Measurements from ENCODE around the gene NCOA7.
A peak's percentile ranks its signal among the peaks of the same experiment; 100 is the strongest.
"Not testable (repeated sequence)": the region's sequence is repeated elsewhere in the genome, so short reads cannot be mapped to it uniquely, and the experiment has no call there.

Gene NCOA7

GRCh38 chr6:125769147-125769783, 21.5 kb upstream of the NCOA7 start:
- no peak for DNase-seq (ENCODE audit: low read depth)
- no peak overlapping the region for H3K4me3 ChIP-seq (ENCODE audit: low read length)
- TF ChIP-seq CTCF (conservative IDR thresholded peaks at IDR 0.05; ENCODE audit: low read length), result no peak

GRCh38 chr6:125773387-125774341, 17.1 kb upstream of the NCOA7 start:
- DNase-seq (ENCODE audit: low read depth), result peak; percentile 66
- no peak for TF ChIP-seq CTCF (conservative IDR thresholded peaks at IDR 0.05; ENCODE audit: low read length)
- no peak overlapping the region for H3K4me3 ChIP-seq (ENCODE audit: low read length)

DNA sequence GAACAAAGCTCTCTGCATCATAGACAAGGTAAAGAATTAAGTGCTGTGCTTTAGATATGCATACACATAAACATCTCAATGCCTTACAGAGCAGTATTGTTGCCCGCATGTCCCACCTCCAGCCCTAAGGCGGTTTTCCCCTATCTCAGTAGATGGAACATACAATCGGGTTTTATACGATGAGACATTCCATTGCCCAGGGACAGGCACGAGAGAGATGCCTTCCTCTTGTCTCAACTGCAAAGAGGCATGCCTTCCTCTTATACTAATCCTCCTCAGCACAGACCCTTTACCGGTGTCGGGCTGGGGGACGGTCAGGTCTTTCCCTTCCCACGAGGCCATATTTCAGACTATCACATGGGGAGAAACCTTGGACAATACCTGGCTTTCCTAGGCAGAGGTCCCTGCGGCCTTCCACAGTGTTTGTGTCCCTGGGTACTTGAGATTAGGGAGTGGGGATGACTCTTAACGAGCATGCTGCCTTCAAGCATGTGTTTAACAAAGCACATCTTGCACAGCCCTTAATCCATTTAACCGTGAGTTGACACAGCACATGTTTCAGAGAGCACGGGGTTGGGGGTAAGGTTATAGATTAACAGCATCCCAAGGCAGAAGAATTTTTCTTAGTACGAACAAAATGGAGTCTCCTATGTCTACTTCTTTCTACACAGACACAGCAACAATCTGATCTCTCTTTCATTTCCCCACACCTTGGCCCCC, 14.5 kb upstream of the NCOA7 start:
- not testable (repeated sequence) for DNase-seq (ENCODE audit: low read depth); H3K4me3 ChIP-seq (ENCODE audit: low read length)

- H3K4me3 ChIP-seq (ENCODE audit: low read length), result peak overlapping the region; percentile 79
- TF ChIP-seq CTCF (conservative IDR thresholded peaks at IDR 0.05; ENCODE audit: low read length), result peak; percentile 48
- peak; percentile 91 for DNase-seq (ENCODE audit: low read depth)
Measured at GRCh38 chr6:125779924-125780539, 10.7 kb upstream of the NCOA7 start.

- TF ChIP-seq CTCF (conservative IDR thresholded peaks at IDR 0.05; ENCODE audit: low read length), result no peak
- peak overlapping the region; percentile 79 for H3K4me3 ChIP-seq (ENCODE audit: low read length)
- DNase-seq (ENCODE audit: low read depth), result peak; percentile 83
Measured at GRCh38 chr6:125780540-125781313, 10.0 kb upstream of the NCOA7 start.

DNA sequence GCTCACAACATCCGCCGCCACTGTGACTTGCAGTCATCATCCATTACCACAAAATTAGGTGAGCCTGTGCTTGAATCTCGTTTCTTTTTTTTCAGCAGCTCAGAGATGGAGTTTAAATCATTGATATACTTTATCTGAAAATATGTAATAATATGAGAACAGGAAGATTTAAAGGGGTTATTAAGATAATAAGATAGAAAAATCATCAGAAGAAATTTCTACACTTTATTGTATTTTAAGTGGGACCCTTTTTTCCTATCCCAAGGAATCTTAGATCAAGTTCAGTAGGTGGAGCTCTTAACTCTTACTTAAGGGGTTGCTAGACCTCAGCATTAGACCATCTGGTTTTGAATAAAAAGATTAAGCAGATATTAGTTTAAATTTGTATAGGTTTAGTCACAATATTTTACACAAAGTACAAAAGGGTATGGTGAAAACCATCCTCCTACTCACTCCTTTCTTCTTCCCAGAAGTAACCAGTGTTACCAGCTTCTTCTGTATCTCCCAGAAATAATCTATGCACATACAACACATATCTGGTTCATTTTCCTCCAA, 9.4 kb upstream of the NCOA7 start:
- peak; percentile 31 for DNase-seq (ENCODE audit: low read depth)
- peak; percentile 39 for TF ChIP-seq CTCF (conservative IDR thresholded peaks at IDR 0.05; ENCODE audit: low read length)
- H3K4me3 ChIP-seq (ENCODE audit: low read length), result peak overlapping the region; percentile 79
